ENCODE data around the gene DIAPH1.

The DIAPH1 gene

GRCh38 chr5:141519605-141520565 is 98.9 kb downstream of the DIAPH1 start:
- no peak for DNase-seq (ENCODE audit: low read depth)

GRCh38 chr5:141518618-141519015 is 100.2 kb downstream of the DIAPH1 start:
- DNase-seq (ENCODE audit: low read depth): no peak

DNA sequence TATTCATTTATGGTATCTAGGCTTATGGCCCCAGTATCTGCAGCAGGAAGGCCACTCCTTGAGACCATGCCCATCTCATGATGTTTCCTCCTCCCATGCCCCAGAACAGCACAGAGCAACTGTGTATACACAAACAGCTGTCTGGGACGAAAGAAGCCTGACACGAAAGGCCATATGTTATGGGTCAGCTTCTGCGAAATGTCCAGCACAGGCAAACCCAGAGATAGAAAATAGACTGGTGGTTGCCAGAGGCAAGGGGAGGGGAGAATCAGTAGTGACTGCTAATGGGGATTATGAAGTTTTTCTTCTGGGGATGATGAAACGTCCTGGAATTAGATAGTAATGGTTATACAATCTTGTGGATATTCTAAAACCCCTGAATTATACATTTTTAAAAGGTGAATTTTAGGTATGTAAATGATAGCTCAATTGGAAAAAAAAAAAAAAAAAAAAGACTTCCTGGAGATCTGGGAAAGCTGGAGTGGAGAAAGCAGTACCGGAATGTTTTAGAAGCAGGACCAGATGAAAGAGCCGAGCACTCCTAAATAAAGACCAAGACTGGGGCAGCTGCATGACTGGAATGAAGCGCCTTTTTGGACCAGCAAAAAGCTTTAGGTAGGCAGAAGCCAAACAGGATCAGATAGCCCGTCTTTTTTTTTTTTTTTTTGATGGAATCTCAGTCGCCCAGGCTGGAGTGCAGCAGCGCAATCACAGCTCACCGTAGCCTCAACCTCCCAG is 100.8 kb downstream of the DIAPH1 start:
- DNase-seq (ENCODE audit: low read depth): no peak

- DNase-seq (ENCODE audit: low read depth): no peak
Measured at GRCh38 chr5:141517312-141517711, 101.5 kb downstream of the DIAPH1 start.

GRCh38 chr5:141516672-141517025 is 102.2 kb downstream of the DIAPH1 start:
- DNase-seq (ENCODE audit: low read depth): no peak

DNA sequence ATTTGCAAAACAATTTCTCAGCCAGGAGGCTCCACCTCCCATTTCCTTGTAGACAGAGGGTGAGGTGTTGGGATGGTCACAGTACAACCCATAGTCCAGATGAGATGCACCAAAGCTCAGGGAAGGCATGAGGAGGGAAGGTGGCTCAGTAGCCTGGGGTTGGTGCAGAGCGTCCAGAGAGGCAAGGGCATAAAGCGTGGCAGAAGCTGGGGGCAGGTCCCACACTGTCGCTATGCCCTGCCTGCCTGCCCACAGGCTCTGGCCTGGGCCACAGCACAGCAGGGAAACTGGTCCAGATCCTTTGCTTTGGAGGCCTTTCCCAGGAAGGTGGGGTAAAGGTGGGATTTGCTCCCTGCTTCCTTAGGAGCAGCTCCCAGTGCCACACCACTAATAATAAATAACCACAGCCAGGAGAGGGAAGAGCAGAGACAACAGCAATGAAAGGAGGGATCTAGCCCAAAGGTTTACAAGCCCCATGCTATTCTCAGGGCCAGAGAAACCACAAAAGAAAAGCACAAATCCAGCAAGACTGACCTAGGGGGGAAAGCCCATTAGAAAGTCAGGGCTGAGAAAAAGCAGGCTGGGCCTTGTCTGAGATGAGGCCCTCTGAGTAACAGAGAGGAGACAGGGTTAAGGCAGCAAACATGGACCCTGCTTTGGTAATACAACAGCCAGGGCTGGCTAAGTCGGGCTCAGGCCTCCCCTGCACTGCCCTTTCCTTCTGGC is 102.7 kb downstream of the DIAPH1 start:
- no peak for DNase-seq (ENCODE audit: low read depth)

DNA sequence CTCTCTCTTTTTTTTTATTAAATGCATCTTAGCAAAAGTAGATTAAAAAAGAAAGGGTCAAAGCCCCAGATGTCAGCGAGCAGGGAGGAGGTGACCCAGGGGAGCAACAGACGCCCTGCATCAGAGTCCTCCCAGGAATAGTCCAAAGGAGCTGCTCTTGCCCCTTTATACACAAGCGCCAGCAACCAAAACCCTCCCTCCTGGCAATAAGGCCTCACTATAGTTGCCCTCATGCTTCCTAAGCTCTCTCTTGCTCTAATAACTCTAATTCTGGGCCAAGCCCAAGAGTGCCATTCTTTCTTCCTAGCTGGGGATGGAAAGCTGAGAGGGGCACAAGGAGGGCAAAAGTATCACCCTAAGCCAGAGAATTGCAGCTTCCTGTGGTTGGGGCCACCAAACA is 103.7 kb downstream of the DIAPH1 start:
- no peak for DNase-seq (ENCODE audit: low read depth)

GRCh38 chr5:141514330-141515133 is 104.3 kb downstream of the DIAPH1 start:
- no peak for DNase-seq (ENCODE audit: low read depth)

DNA sequence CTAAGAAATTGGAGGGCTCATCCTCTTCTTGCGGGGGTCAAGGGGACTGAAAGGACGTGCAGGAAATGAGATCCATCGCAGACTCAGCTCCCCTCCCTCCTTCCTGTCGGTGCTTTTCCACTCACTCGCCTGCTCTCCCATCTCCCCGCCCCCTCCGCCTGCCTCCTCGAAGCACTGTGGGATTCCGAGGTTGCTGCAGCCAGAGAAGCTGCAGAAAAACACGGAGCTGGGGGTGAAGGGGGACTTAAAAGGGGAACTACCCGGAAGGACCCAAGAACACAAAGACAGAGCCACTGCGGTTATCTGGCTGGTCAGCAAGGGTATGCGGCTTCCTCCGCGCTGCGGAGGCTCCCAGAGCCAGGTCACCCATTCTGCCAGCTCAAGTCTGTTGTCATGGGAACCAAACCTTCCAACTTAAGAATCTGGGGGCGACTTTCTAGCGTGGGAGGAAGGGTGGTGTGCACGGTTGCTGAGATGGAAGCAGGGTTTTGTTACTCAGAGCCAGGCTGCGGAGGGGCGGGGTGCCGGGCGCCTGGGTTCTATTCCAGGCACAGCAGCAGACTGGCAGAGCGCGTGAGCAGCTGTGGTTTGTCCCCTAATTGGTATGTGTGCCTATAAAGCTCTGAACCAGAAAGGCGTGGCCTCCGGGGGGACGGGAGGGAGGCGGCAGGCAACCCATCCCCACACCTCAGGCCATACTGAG is 105.0 kb downstream of the DIAPH1 start:
- no peak for DNase-seq (ENCODE audit: low read depth)

- no peak for DNase-seq (ENCODE audit: low read depth)
Measured at GRCh38 chr5:141512911-141513626, 105.7 kb downstream of the DIAPH1 start.

DNA sequence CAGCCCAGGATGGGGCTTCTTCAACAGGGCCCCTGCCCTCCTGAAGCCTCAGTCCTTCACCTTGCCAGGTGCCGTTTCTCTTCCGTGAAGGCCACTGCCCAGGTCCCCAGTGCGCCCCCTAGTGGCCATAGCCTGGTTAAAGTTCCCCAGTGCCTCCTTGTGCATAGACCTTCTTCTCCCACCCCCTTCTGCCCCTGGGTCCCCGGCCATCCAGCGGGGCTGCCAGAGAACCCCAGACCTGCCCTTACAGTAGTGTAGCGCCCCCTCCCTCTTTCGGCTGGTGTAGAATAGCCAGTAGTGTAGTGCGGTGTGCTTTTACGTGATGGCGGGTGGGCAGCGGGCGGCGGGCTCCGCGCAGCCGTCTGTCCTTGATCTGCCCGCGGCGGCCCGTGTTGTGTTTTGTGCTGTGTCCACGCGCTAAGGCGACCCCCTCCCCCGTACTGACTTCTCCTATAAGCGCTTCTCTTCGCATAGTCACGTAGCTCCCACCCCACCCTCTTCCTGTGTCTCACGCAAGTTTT is 106.3 kb downstream of the DIAPH1 start:
- DNase-seq (ENCODE audit: low read depth): peak; percentile 89

DNA sequence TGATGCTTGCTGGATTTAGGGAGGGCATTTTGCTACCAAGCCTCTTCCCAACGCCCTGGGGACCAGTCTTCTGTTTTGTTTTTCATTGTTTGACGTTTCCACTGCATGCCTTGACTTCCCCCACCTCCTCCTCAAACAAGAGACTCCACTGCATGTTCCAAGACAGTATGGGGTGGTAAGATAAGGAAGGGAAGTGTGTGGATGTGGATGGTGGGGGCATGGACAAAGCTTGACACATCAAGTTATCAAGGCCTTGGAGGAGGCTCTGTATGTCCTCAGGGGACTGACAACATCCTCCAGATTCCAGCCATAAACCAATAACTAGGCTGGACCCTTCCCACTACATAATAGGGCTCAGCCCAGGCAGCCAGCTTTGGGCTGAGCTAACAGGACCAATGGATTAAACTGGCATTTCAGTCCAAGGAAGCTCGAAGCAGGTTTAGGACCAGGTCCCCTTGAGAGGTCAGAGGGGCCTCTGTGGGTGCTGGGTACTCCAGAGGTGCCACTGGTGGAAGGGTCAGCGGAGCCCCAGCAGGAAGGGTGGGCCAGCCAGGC is 107.0 kb downstream of the DIAPH1 start:
- DNase-seq (ENCODE audit: low read depth): no peak

GRCh38 chr5:141510850-141511601 is 107.8 kb downstream of the DIAPH1 start:
- no peak for DNase-seq (ENCODE audit: low read depth)

- no peak for DNase-seq (ENCODE audit: low read depth)
Measured at GRCh38 chr5:141510160-141510559, 108.6 kb downstream of the DIAPH1 start.

DNA sequence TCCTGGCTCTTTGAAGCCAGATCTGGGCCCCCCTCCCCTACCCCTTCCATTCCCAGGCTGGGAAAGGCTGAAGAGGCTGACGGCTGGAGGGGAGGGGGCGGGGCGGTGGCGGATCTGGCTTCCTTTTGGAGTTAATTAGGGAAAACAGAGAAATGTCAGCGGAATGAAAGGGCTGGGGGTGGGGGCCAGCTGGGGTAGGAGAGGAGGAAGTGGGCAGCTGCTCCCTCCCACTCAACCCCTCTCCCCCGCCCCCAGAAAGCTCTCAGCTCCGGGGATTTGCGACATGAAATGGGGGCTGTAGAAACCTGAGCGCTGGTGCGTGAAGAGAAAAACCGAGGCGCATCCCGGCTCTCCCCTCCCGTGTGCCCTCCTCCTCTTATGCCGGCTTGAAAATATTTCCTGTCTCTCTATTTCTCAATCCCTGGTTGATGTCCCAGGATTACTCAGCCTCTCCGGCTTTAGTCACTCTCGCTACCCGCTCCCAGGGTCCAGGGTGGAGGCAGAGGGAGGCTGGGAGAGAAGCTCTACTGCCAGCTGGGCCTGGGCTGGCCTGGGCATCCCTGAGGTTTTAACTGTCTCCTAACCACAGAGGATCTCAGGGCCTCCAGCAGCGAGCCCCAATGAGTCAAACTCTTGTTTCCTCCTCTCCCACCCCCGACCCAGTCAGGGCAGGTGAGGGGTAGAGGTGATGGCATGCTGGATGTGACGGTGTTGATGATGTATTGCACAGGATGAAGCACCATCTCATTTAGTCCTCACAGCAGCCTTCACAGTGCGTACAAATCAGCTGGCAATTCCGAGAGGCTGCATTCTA is 109.8 kb downstream of the DIAPH1 start:
- no peak for DNase-seq (ENCODE audit: low read depth)

DNA sequence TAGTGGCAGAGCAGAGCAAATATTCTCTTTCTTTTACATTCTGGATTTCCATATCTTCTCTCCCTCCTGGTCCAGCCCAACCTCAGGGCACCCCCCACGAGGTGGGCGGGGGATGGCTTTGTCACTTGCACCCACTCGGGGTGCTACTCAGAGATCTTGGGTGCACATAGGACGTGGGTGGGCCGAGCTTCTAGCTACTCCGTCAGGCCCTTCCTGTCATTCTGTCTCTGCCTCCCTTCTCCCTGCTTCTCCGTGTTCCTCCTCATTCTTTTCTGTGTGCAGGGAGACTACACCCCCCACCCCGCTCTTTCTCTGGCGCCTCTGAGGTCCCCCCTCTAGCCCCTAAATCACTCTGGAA is 110.4 kb downstream of the DIAPH1 start:
- DNase-seq (ENCODE audit: low read depth): no peak

DNA sequence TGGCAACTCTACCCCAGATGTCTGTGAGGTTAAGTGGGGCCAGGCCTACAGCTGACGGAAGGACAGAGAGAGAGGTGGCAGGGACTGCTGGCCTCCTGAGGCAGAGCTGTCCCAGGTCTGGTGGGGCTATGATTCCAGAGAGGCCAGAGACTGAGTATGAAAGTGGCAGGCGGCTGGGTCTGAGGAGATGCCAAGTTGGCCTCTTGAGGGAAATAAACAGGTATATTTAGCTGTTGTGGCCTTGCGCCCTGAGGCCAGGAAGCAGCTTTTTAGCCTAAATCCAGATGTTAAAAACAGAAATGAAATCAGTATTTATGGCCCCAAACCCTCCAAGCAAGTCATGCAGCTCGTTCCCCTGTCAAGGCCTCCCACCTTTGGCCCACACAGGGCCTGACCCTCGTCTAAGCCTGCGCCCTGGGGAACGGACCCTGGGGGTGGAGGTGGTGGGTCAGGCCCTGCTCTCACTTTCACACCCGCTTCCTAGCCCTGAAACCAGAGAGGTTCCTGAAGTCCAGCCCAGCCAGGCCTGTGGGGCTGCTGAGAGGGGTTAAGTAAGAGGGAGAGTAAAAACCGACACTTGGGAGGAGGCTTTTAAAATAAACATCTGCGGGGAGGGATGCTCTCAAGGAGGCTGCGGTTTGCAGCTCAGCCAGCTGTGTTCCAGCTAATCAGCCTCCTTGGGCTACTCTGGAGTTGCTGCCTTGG is 111.3 kb downstream of the DIAPH1 start:
- no peak for DNase-seq (ENCODE audit: low read depth)

Data from activated T-cell treated with anti-CD3 and anti-CD28 coated beads for 1 hour (primary cell).